HG02973 (cell line): ENCODE measurements around the gene CEACAM20.
"Not testable (repeated sequence)": the region's sequence is repeated elsewhere in the genome, so short reads cannot be mapped to it uniquely, and the experiment has no call there.

Experiments used
- ATAC-seq: cut with Tn5 transposase; IDR thresholded peaks from one replicate; pipeline ENCODE4 v1.9.1; 2021; ENCODE audit warnings: moderate library complexity; ENCODE audit not compliant: unreplicated experiment

CEACAM20 gene

DNA sequence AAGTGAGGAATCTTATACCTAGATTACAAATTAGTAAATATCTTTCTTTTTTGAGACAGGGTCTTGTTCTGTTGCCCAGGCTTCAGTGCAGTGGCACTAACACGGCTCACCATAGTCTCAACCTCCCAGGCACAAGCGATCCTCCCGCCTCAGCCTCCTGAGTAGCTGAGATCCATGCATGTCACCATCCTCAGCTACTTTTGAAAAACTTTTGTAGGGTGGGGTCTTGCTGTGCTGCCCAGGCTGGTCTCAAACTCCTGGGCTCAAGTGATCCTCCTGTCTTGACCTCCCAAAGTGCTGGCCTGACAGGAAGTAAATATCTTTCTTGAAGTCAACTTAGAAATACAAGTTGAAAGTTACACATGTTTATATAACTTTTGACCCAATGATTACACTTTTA is 20.0 kb upstream of the CEACAM20 start:
- no peak for ATAC-seq

DNA sequence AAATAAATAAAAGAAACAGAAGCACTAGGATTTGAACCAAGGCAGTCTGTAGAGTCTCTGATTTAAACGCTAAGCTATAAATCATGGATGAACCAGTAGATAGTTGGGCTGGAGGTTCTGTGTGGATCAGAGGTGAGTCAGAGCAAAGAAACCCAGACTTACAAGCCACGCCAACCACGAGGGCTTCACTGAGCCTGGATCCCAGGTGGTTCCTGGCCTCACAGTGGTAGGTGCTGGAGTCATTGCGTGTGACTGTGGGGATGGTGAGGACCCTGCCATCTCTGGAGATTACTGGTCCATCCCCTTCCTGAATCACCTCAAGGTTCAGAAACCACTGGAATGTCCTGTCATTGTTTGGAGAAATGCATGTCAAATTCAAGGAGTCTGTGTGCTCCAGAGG is 19.3 kb upstream of the CEACAM20 start:
- no peak for ATAC-seq

DNA sequence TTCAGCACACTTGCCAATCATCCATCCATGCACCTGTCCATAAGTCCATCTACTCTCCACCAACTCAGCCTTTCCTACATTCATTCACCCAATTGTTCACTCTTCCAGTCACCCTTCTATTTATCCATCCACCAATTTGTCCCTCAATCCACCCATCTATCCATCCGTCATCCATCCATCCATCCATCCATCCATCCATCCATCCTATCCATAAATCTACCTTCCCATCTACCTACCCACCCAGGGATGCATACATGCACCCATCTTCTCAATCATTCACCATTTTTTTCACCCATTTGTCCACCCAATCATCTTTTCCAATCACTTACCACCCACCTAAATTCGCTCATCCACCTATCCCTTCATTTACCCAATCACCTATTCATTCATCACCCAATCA is 14.6 kb upstream of the CEACAM20 start:
- no peak for ATAC-seq

DNA sequence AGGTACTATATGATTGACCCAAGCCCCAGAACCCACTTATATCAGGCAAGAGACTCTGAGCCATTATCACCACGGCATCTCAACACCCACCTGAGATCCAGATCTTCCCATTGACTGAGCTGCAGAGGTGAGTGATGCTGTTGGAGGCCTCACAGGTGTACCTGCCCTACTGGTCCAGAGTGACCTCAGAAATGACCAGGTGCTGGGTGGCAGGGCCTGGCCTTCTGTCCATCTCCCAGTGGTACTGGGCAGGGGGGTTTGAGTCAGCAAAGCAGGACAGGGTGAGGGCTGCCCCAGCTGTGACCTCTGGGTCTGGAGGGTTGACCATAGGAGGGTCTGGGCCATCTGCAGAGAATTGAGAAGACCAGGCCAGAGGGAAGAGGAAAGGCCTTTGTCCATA is 13.2 kb upstream of the CEACAM20 start:
- no peak for ATAC-seq

DNA sequence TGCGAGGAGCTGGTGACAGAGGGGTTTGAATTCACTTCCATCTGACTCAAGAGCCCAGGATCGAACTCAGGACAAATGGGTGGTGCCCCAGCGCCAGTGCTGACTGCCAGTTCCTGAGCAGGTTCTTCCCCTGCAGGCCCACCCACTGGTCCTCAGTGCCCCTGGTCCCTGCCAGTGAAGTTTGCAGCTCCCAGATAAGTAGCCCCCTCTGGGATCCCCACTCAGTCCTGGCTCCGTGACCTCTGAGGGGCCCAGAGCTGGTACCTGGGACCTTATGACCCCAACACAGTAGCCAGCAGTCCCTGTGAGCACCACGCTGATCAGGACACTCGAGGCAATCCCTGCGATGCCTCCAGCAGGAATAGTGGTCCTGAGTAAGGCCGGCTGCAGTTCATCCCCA is 11.3 kb upstream of the CEACAM20 start:
- no peak for ATAC-seq

DNA sequence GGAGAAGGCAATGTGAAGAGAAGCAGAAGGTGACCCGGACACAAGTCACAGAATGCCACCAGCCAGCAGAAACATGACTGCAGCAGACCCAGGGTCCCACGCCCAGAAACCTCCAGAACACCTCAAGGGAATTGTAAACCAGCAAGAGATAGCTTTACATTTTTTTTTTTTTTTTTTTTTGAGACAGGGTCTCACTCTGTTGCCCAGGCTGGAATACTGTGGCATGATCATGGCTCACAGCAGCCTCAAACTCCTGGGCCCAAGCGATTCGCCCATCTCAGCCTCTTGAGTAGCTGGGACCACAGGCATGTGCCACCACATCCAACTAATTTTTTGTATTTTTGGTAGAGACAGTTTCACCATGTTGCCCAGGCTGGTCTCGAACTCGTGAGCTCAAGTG is 10.5 kb upstream of the CEACAM20 start:
- ATAC-seq = no peak

DNA sequence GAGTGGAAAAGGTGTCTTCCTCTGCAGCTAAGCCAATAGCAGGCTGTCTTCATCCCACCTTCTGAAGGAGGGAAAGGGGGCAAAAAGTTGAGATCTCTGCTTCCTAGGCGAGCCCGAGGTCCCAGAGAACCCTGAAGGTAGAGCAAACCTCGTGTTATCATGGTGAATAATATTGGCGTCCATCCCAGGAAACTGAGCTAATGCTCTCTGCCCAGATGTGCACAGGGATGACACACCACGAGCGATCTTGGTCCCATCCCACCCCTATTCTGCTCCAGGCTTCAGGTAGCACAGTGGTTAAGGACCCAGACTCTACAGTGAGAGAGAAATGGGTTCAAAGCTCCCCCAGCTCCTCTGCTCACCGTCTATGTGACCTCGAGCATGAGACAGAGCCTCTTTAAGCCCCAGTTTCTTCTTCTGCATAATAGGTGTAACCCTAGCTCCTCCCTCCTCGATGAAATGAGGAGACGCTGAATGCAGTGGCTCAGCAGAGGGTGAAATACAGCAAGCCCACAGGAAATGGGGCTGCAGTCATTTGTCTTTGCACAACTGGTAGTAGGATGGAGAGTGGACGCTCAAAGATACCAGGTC is 9.9 kb upstream of the CEACAM20 start:
- ATAC-seq = no peak

DNA sequence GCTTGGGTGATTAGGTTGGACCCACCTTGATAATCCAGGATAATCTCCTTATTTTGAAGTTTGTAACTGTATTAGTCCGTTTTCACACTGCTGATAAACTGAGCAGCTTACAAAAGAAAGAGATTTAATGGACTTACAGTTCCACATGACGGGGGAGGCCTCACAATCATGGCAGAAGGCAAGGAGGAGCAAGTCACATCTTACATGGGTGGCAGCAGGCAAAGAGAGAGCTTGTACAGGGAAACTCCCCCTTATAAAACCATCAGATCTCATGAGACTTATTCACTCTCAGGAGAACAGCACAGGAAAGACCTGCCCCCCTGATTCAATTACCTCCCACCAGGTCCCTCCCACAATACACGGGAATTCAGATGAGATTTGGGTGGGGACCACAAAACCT is 5.9 kb upstream of the CEACAM20 start:
- ATAC-seq = not testable (repeated sequence)

DNA sequence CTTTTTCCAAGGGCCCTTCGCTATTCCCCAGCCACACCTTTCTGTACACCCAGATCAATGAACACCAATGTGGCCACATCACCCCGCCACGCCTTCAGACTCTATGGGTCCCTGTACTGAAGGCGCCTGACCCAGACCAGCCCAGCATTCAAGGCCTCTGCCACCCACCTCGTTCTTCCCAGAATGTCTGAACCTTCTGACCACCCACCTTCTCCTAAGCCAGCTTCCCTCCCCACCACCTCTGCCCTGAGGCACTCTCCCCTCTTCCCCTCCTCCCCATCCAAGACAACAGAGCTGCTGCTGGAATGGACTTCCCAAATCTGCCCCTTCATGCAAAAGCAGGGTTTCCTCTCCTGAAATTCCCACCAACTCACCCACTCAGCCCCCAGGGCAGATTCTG is 3.3 kb upstream of the CEACAM20 start:
- no peak for ATAC-seq

DNA sequence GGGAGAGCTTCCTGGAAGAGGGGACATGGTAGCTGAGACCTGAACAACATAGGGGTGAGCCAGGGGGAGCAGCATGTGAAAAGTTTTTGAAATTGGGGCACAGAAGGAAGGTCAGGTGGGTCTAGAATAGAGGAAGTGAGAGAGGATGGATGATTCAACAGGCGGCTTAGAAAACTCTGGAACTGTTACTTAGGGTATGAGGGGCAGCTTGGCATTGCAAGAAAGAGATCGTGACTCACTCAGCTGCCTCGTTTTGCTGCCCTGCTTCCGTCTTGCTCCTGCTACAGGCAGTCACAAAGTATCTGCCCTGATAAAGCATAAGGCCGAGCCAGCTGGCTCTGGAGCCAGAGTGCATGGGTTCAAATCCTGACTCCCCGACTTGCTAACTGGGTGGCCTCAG is 1.3 kb upstream of the CEACAM20 start:
- ATAC-seq = no peak

DNA sequence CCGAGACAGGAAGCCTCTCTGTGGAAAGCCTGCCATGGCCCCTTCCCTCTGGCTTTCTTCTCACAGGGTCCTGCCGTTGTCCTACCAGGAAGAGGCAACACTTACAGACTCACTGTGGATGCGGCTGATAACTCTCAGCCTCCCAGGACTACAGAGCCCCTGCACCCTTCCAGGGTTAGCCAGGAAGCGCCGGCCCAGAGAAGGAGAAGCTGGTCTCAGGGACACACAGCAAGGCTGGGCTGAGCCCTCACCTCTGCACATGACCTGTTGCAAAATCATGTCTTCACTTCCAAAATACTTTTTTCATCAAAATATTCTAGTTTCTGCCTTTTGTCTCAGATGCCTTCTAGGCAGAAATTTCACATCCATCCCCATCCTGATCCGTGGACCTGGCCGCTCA is 1.9 kb downstream of the CEACAM20 start:
- no peak for ATAC-seq

DNA sequence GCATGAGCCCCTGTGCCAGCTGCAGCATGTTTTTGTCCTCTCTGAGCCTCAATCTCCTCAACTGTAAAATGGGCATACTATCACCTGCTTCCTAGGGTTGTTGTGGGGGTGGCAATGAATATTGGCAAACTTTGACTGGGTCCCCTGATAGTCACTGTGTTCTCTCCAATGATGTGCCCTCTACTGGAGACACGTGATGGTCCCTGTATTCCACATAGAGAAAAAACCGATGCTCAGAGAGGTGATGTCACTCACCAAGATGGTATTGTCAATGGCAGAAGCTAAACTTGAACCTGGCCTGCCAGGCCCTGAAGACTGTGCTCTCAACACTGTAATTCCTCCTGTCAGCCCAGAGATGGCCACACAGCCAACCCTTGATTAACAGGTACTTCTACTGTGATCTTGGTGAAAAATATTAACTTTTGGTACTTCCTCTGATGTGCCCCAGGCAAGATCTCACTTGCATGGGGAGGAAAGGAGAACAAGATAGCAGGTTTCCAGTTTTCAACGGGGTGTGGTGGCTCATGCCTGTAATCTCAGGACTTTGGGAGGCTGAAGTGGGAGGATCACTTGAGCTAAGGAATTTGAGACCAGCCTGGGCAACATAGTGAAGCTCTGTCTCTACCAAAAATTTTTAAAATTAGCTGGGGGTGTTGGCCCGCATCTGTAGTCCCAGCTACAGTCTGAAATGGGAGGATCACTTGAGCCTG is 3.6 kb downstream of the CEACAM20 start:
- no peak for ATAC-seq

DNA sequence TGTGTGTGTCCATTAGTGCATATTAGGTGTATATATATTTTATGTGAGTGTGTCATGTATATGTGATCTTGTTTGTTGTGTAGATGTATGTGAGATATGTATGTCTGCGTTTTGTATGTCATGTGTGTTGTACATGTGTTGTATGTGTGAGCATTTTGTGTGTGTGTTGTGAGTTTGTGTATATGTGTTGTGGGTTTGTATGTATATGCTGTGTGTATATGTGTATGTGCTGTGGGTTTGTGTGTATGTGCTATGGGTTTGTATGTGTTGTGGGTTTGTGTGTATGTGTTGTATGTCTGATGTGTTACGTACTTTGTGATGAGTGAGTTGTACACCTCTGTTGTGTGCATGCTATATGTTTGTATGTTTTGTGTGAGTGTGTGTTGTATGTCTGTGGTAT is 8.1 kb downstream of the CEACAM20 start:
- no peak for ATAC-seq

DNA sequence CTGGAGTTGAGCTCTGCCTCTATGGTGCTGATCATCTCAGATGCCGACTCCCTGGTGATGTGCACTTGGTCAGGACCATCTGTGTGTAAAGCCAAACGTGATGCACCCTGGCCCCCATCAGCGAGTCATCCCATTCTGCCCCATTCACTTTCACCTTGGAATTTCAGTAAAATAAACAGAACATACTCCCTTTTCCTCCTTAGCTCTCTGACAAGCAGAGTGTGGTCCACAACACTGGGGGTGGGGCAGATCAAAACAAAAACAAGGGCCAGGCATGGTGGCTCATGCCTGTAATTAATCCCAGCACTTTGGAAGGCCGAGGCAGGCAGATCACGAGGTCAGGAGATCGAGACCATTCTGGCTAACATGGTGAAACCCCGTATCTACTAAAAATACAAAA is 12.3 kb downstream of the CEACAM20 start:
- no peak for ATAC-seq

DNA sequence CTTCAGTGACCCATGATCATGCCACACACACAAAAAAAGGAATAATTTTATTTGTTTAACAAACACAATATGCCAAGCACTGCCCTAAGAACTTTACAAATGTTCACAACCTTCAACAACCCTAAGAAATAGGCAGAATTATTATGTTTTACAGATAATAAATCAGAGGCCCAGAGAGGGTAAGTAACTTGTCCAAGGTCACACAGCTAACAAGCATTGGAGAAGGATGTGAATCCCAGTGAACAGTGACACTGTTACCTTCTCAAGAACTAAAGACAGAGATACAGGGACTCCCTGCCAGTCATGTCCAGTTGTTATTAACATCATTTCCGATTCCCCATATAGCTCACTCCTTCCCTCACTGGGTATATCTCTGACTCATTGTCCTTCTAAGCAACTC is 13.6 kb downstream of the CEACAM20 start:
- no peak for ATAC-seq

DNA sequence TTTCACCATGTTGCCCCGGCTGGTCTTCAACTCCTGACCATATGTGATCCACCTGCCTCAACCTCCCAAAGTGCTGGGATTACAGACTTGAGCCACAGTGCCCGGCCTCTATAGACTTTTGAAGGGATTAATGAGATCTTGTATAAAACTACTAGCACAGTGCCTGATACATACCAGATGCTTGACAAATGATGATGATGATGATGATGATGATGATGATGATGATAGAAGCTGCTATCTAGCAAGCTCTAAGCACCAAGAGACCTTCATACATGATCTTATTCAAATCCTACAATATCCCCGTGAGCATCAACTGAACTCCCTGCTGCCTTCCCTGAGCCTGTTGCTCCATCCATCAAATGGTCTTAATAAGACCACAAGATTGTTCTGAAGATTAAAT is 14.4 kb downstream of the CEACAM20 start:
- ATAC-seq = no peak

DNA sequence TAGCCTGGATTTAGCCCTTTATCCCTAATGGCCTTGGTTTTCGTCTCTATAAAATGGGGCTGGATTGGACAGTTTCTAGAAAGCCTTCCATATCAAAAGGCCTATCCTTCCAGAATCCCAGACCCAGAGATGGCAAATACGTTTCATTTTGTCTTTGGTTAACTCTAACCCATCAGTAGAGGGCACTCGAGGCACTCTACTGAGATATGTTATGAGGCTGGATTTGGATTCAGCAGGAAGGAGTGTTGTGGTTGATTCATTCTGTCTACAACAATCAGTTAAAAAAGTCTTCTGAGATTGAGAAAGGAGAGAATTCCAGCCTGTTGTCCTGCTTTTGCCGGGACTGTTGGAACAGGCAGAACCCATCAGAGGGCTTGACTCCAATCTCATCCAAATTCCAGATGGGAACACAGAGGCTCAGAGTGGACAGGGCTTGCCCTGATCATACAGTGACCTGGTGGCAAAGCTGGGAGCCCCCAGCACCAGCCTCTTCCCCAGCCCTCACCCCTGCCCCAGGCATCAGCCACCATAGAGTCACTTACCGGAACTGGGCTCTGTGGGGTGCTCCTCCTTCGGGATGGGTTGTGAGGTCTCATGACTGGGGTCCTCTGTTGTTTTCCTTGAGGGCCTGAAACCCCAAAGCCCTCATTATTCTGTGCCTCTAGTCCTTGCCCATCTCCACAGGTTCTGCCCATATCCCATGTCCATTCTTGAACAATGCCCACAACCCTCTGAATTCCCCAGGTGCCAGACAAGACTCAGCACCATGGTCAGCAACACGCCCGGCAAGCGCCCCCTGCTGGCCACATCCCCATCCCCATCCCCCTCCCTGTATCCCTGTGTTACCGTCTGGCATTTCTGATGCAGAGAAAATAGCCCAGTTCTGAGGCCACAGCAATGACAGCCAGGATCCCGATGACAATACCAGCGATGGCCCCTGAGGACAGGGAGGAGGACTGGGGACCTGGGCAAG is 16.9 kb downstream of the CEACAM20 start:
- ATAC-seq = no peak

DNA sequence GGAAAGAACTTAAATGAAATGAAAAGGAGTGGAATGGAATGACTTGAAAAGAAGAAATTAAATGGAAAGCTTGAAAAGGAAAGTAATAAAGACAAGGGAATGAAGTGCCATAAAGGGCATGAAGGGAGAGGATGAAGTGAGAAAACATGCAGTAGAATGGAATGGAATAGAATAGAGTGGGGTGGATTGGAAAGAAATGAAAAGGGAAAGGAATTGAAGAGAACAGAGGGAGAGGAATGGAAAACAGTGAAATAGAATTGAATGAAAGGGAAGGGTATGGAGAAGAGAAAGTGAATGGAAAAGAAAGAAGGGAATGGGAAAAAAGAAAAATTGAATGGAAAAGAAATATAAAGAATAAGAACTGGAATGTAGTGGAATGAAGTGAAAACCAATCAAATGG is 20.0 kb downstream of the CEACAM20 start:
- ATAC-seq = no peak

DNA sequence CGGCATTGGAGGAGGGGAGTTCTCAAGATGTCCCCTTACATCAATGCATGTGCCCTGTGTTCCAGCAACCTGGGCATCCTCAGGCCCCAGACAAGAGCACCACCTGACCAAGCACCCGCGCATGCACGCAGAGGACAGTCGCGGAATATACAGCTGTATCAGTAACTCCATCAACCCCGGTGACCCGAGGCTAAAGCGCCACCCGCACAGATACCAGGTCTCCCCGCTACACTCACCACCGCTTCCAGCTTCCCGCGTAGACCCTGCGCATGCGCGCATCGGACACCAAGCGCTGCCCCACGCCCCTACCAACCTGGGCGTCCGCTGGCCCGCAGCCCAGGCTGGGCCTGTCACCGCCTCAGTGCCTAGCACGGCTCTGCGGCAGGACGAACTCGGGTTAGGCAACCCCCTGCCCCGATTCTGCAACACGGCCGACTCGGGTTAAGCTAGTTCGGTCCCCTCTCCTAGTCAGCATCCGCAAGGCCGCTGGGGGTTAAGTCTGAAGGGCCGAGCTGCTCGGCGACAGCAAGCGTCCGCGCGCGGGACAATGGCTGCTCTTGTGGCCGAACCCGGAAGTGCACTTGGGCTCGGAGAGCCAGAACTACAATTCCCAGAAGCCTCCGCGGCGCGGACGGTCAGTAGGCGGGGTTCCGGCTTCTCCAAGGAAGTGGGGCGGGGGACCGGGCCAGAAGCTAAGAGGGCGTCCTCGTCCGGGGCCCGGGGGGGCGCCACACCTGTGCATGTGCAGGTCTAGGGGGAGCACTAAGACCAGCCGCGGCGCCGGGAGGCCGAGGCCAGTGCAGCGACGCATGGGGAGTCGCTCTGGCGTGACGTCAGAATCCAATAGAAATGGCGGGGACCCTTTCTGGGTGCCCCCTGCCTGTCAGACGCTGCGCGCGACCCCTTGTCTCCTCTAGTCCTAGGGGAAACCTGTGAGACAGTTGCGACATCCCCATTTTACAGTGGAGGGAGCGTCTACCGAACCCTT is 29.2 kb downstream of the CEACAM20 start, which contains the start of gene ZNF180:
Gene ZNF180, minus strand, starts transcription at position 561 of the 988 bp plus-strand sequence. CDS start 3,188 bp downstream, outside the sequence.
- ATAC-seq = peak; percentile 84

DNA sequence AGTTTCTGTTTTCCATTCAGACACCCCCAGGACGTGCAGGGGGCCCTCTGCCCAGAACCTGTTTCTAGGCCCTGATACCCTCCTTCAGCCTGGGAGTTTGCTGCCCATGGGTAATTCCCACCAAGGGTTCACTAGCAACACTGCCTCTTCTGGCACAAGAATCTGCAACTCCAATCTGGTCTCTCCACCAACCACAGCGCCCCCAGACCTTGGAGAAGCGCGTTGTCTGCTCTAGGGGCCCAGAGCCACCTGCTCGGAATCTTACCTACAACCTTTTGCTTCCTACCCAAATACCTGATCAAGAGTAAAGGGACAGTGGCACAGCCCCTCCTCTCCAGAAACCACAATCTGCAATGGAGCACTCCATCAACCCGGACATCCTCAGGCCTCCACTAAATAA is 29.9 kb downstream of the CEACAM20 start:
- ATAC-seq = no peak

DNA sequence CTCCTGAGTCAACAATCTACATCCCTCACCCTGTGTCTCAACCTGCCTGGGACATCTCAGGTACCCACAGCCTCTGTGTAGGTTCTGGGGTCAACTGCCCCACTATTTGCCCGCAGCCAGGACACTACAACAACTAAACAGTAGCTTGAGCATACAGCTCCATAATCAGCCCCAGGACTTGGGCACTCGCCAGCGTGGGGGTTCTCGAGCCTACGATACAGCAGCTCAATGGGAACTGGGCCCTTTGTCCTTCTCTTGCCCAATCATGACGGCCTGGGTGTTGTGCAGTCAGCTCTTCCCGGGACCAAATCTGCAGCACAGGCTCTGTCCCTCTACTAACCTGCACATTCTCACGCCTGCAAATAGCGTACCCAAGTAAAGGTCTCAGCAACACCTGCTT is 30.5 kb downstream of the CEACAM20 start:
- ATAC-seq = no peak
